Subcutaneous adipose tissue (tissue), 4 donors: Measurements from ENCODE around the gene HCFC1. TPM values are rescaled to one million over a fixed set of nuclear protein-coding genes. Genes with fewer than 3 reads are reported as not detected.

Source experiments
- total RNA-seq, 4 donors: library from RNA; depleted of rRNA; stranded (reverse); fragments of >200 nt; gene quantifications; one replicate each; pipeline ENCODE4 v1.1.0, GENCODE V29; 2016
- TF ChIP-seq, protein P1 (sequence below): fragments of 450-650 bp; IDR thresholded peaks from one replicate; pipeline ENCODE4 v1.5.1; 2016; ENCODE audit warnings: low read depth, mild to moderate bottlenecking, control low read depth, antibody characterized with exemption, moderate library complexity

HCFC1 gene
- total RNA-seq, 4 donors from 2014 or later: 17.7 to 33.9 (median 21.2) TPM

DNA sequence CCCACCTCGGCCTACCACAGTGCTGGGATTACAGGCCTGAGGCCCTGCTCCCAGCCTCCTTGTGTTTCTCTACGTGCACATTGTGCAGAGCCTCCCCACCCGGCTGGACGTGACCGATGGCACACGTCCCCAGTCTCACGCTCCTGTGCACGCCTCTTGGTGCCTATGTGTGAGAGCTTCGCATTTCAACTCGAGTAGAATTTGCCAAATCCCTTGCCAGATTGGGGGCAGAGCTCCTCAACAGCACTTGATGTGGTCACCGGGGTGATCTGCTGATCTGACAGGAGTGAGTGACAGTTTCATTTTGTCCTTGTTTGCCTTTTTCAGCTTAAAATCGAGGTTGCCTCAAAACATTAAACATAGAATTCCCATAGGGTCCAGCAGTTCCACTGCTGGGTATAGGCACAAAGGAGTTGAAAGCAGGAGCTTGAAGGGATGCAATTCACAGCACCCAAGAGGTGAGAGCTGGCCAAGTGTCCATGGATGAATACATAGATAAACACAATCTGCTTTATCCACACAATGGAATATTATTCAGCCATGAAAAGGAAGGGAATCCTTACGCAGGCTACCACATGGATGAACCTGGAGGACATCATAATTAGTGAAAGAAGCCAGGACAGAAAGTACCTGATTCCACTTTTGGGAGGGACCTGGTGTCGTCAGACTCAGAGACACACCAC lies 18.5 kb upstream of the HCFC1 start:
- TF ChIP-seq, protein P1, sequence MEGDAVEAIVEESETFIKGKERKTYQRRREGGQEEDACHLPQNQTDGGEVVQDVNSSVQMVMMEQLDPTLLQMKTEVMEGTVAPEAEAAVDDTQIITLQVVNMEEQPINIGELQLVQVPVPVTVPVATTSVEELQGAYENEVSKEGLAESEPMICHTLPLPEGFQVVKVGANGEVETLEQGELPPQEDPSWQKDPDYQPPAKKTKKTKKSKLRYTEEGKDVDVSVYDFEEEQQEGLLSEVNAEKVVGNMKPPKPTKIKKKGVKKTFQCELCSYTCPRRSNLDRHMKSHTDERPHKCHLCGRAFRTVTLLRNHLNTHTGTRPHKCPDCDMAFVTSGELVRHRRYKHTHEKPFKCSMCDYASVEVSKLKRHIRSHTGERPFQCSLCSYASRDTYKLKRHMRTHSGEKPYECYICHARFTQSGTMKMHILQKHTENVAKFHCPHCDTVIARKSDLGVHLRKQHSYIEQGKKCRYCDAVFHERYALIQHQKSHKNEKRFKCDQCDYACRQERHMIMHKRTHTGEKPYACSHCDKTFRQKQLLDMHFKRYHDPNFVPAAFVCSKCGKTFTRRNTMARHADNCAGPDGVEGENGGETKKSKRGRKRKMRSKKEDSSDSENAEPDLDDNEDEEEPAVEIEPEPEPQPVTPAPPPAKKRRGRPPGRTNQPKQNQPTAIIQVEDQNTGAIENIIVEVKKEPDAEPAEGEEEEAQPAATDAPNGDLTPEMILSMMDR: no peak

DNA sequence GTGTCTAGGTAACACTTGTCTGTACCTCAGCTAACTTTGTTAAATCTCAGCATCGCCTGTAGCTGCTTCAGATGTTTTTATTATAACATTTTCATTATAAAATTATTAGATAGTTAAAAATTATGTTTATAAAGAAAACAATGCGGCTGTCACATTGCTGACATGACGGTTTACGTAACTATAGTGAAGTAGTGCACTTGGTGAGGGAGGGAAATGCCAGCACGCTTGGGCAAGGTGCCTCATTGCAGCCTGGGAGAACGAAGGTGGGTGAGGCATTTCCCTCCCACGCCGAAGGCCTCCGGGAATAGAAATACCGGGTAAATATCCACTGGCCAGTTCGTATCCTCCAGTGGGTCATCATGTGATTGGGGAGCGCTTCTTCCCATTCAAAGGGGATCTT lies 16.9 kb upstream of the HCFC1 start:
- TF ChIP-seq, protein P1: no peak

DNA sequence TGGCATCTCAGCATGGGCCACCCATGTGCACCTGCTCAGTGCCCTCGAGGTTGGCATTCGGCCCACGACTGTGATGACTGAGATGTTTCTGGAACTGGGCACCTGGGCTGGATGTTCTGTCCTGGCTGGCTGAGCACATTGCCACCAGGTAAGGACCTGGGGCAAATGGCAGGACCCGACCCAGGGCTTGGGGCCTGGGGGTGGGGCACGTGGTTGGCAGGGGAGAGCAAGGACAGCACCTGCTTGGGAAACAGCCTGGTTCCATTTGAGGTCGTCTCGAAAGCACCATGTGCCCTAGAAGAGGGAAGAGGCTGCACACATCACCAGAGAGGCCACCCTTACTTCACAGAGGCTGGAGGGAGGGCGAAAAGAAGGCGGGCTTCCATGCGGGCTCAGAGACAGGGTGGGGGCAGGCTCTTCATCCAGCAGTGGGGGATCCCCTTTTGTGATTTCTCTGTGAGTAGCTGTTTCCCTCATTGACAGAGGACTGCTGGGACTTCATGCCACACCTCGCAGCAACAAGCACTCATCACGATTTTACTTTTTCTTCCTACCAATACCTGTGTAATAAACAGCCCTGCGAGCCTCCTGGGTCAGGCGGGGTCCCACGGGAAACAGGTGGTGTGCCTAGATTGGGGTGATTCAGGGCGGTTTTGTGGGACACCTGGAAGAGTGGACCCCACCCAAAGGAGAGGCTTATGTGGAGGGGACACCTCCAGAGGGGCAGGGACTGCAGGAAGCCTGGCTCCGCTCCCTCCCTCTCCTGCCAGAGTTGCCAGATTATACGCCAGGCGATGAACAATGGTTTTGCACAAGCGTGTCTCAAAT lies 12.9 kb upstream of the HCFC1 start:
- TF ChIP-seq, protein P1: no peak

DNA sequence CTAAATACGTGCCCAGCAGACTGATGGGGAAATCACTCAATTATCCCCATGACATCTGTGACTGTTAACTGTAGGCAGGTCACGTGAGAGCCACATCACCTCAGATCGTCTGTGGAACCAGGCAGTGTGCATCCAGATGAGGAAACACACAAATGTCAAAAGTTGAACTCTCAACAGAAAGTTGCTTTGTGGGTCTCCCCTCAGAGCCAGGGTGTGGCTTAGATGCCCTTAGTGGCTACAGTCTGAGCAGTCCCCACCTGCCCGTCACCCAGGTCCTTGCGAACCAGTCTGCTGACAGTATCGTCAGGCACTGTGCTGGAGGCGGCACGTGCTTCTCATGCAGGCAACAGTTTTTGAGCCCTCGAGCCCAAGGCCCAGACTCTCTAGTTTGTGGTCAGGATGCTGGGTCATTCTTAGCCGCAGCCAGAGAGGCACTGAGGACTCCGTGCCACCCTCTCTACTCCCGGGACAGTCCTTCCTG lies 11.7 kb upstream of the HCFC1 start:
- TF ChIP-seq, protein P1: no peak

DNA sequence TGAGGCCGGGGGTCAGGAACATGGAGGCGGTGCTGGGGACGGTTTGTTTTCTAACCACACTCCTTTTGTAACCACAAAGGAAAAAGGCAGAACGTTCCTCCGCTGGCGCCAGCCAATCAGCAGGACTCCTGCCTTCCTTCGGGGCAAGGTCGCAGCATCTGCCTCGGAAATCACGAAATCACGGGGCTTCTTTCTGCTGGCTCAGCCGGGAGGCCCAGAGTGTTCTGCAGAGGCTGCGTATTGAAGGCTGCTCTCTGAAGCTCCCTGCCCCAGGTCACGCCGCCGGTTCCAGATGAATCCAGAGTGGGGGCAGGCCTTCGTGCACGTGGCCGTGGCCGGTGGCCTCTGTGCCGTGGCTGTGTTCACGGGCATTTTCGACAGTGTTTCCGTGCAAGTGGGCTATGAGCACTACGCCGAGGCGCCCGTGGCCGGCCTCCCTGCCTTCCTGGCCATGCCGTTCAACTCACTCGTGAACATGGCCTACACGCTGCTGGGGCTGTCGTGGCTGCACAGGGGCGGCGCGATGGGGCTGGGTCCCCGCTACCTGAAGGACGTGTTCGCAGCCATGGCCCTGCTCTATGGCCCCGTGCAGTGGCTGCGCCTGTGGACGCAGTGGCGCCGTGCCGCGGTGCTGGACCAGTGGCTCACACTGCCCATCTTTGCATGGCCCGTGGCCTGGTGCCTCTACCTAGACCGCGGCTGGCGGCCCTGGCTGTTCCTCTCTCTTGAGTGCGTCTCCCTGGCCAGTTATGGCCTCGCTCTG lies 10.3 kb upstream of the HCFC1 start:
- TF ChIP-seq, protein P1: no peak

DNA sequence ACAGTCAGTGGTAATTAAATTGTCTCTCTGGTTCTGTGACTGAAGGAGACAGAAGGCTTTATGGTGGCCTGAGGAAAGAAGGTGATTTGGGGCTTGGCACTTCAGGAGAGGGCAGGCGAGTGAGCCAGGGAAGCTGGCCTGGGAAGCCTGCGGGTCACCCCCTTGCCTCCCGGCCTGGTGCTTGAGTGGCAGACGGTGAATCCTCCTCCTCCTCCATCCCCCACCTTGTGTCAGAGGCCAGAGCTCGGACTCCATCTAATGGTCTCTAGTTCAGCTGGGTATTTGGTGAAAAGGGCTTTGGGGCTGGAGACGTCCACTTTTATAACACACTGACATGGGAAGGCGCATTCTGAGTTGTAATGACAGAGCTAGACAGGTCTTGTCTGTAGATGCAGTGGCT lies 9.6 kb upstream of the HCFC1 start:
- TF ChIP-seq, protein P1: no peak
